ENCODE results near the gene OCA2.

The OCA2 gene

DNA sequence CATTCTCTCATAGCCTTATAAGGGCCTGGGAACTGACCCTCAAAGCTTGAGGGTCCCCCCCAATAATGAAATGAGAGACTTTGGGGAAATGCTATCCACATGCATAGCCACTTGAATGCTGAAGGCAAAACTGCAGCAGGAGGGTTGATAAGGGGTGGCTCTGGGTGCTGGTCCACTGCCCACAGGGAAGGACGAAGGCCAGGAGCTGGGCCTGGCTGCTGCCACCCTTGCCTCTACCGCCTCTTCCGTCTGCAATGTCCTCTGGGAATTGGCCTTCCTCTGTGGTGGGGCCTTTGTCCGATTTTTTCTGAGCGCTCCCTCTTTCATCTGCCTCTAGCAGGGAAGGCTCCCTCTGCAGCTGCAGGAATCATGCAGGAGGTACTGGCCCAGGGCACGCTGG, 41.0 kb downstream of the OCA2 start:
- DNase-seq (ENCODE audit: low read depth in 1 of 2, low spot score in 1 of 2) = no peak
- TF ChIP-seq SPI1 (IDR thresholded peaks at IDR 0.05; ENCODE audit: borderline replicate concordance, low read depth) (no peak), GABPA (IDR thresholded peaks at IDR 0.05; ENCODE audit: low read depth) (no peak), POLR2AphosphoS5 (IDR thresholded peaks at IDR 0.05; ENCODE audit: low read depth) (no peak)
- TF ChIP-seq, protein P1, sequence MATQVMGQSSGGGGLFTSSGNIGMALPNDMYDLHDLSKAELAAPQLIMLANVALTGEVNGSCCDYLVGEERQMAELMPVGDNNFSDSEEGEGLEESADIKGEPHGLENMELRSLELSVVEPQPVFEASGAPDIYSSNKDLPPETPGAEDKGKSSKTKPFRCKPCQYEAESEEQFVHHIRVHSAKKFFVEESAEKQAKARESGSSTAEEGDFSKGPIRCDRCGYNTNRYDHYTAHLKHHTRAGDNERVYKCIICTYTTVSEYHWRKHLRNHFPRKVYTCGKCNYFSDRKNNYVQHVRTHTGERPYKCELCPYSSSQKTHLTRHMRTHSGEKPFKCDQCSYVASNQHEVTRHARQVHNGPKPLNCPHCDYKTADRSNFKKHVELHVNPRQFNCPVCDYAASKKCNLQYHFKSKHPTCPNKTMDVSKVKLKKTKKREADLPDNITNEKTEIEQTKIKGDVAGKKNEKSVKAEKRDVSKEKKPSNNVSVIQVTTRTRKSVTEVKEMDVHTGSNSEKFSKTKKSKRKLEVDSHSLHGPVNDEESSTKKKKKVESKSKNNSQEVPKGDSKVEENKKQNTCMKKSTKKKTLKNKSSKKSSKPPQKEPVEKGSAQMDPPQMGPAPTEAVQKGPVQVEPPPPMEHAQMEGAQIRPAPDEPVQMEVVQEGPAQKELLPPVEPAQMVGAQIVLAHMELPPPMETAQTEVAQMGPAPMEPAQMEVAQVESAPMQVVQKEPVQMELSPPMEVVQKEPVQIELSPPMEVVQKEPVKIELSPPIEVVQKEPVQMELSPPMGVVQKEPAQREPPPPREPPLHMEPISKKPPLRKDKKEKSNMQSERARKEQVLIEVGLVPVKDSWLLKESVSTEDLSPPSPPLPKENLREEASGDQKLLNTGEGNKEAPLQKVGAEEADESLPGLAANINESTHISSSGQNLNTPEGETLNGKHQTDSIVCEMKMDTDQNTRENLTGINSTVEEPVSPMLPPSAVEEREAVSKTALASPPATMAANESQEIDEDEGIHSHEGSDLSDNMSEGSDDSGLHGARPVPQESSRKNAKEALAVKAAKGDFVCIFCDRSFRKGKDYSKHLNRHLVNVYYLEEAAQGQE (IDR thresholded peaks at IDR 0.05; ENCODE audit: insufficient replicate concordance, low read depth) = no peak
- TF ChIP-seq, protein P2, sequence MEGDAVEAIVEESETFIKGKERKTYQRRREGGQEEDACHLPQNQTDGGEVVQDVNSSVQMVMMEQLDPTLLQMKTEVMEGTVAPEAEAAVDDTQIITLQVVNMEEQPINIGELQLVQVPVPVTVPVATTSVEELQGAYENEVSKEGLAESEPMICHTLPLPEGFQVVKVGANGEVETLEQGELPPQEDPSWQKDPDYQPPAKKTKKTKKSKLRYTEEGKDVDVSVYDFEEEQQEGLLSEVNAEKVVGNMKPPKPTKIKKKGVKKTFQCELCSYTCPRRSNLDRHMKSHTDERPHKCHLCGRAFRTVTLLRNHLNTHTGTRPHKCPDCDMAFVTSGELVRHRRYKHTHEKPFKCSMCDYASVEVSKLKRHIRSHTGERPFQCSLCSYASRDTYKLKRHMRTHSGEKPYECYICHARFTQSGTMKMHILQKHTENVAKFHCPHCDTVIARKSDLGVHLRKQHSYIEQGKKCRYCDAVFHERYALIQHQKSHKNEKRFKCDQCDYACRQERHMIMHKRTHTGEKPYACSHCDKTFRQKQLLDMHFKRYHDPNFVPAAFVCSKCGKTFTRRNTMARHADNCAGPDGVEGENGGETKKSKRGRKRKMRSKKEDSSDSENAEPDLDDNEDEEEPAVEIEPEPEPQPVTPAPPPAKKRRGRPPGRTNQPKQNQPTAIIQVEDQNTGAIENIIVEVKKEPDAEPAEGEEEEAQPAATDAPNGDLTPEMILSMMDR (IDR thresholded peaks at IDR 0.05; ENCODE audit: insufficient read depth, low read length) = no peak
- no peaks in the 10 kb centered on the region for H3K27me3 ChIP-seq (ENCODE audit: insufficient read depth, poor library complexity, severe bottlenecking)
- no peak overlapping the region for H3K4me3 ChIP-seq (replicated peaks; ENCODE audit: insufficient read depth, low read length)
- H3K27ac ChIP-seq (replicated peaks) = no peak overlapping the region

DNA sequence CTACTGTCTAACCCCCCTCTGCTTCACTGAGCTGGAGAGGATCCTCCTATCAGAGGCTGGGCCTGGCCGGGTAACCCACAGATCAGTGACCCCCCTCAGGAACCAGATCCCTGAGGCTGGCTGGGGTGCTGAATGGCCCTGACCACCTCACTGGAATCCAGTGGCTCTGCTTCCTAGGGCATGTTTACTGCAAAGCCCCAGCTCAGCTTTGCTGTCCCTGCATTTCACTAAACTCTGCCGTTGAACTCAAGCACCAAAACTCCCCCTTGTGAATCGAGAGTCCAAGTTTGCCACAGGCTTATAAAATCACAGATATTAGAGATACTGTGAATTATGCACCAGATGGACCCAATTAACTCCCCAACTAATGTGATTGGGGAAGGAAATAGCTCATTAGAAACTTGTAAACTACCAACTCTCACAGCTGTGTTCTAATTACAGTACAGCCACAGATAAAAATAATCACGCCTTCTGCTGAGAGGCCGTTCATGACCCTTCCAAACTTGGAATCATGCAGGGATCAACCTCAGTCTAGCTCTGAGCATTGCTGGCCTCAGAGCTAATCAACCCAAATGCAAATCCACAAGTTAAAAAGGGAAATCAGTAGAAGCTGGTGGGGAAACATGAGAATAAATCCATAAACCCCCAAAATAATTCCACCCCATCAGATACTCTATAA, 47.0 kb downstream of the OCA2 start:
- TF ChIP-seq SPI1 (IDR thresholded peaks at IDR 0.05; ENCODE audit: borderline replicate concordance, low read depth) (no peak), GABPA (IDR thresholded peaks at IDR 0.05; ENCODE audit: low read depth) (no peak), POLR2AphosphoS5 (IDR thresholded peaks at IDR 0.05; ENCODE audit: low read depth) (no peak)
- TF ChIP-seq, protein P2 (IDR thresholded peaks at IDR 0.05; ENCODE audit: insufficient read depth, low read length) = no peak
- TF ChIP-seq, protein P1 (IDR thresholded peaks at IDR 0.05; ENCODE audit: insufficient replicate concordance, low read depth) = no peak
- H3K4me3 ChIP-seq (replicated peaks; ENCODE audit: insufficient read depth, low read length) = no peak overlapping the region
- DNase-seq (ENCODE audit: low read depth in 1 of 2, low spot score in 1 of 2) = no peak
- no peak overlapping the region for H3K27ac ChIP-seq (replicated peaks)
- H3K27me3 ChIP-seq (ENCODE audit: insufficient read depth, poor library complexity, severe bottlenecking) = no peaks in the 10 kb centered on the region

DNA sequence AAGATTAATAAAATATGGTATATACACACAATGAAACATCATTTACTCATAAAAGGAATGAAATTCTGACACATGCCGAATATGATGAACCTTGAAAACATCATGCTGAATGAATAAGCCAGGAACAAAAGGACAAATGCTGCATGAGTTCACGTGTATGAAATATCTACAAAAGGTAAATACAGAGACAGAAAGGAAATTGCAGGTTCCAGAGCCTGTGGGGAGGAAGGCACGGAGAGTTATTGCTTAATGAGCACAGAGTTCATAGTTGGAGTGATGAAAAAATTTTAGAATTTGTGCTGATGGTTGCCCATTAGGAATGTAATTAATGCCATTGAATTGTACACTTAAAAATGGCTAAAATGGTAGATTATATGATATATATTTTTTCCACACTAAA, 49.5 kb downstream of the OCA2 start:
- Histone ChIP-seq H3K4me3 (replicated peaks; ENCODE audit: insufficient read depth, low read length) (no peak overlapping the region), H3K27me3 (ENCODE audit: insufficient read depth, poor library complexity, severe bottlenecking) (no peaks in the 10 kb centered on the region), H3K27ac (replicated peaks) (no peak overlapping the region)
- TF ChIP-seq, protein P2 (IDR thresholded peaks at IDR 0.05; ENCODE audit: insufficient read depth, low read length) = no peak
- TF ChIP-seq POLR2AphosphoS5 (IDR thresholded peaks at IDR 0.05; ENCODE audit: low read depth) (no peak), GABPA (IDR thresholded peaks at IDR 0.05; ENCODE audit: low read depth) (no peak), SPI1 (IDR thresholded peaks at IDR 0.05; ENCODE audit: borderline replicate concordance, low read depth) (no peak)
- TF ChIP-seq, protein P1 (IDR thresholded peaks at IDR 0.05; ENCODE audit: insufficient replicate concordance, low read depth) = no peak
- DNase-seq (ENCODE audit: low read depth in 1 of 2, low spot score in 1 of 2) = no peak

Data from HL-60 (cell line).